ENCODE measurements around the gene ZNF226.
A peak's percentile ranks its signal among the peaks of the same experiment; 100 is the strongest.
"Not testable (repeated sequence)": the region's sequence is repeated elsewhere in the genome, so short reads cannot be mapped to it uniquely, and the experiment has no call there.

The ZNF226 gene

DNA sequence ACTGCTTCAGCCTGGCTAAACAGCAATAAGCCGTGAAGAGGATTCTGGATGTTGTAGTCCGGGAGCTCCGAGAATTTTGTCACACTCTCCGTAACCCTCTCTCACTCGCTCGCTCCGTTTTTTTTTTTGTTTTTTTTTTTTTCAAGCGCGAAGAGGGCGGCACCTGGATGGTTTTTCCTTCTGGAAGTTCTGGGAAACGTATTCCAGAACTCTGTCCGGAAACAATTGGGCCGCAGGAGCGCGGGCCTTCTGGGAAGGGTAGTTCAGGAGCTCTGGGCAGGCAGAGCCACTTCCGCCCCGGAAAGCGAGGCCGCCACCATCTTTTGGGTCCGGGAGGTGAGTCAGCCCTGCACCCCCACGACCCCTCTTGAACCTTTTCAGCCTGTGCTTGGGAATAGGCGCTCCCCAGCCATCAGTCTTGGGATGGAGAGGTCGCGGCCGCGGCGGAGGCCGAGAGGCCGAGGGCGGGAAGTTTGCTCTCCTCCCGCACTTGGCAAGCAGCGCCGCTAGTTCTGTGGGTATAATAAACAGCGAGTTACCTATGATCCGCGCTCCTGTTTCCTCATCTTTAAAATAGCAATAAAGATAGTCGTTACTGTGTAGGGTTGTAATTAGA is 47.5 kb downstream of the ZNF226 start, which contains the start of gene ZNF227:
TSS of gene ZNF227 (plus strand) at position 283 of the 616 bp plus-strand sequence. CDS start 5,261 bp downstream, outside the sequence.
- peak; percentile 89 for DNase-seq (ENCODE audit: low spot score)

DNA sequence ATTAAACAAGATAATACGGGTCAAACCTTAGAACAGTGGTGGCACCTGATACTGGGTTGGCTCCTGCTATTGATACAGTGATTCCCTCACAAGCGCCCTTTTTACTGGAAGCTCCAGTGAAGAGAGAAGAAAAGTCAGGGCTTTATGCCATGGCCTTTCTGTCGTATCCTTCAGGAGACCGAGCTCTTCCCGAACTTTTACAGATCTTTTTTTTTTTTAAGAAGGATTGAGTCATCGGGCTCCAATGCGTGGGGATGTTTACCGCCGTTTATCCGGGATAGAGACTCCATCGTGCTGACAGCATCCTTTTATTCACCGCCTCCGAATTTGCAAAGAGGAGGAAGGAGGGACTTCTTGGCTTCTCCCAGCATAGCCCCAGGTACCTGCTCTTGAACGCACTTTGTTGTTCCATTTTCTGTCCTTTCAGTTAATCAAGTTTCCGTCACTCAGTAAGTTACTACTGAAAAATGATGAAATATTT is 48.0 kb downstream of the ZNF226 start:
- peak; percentile 25 for DNase-seq (ENCODE audit: low spot score)

DNA sequence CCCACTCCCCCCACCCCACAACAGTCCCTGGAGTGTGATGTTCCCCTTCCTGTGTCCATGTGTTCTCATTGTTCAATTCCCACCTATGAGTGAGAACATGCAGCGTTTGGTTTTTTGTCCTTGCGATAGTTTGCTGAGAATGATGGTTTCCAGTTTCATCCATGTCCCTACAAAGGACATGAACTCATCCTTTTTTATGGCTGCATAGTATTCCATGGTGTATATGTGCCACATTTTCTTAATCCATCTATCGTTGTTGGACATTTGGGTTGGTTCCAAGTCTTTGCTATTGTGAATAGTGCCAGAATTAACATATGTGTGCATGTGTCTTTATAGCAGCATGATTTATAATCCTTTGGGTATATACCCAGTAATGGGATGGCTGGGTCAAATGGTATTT is 55.0 kb downstream of the ZNF226 start:
- not testable (repeated sequence) for DNase-seq (ENCODE audit: low spot score)

DNA sequence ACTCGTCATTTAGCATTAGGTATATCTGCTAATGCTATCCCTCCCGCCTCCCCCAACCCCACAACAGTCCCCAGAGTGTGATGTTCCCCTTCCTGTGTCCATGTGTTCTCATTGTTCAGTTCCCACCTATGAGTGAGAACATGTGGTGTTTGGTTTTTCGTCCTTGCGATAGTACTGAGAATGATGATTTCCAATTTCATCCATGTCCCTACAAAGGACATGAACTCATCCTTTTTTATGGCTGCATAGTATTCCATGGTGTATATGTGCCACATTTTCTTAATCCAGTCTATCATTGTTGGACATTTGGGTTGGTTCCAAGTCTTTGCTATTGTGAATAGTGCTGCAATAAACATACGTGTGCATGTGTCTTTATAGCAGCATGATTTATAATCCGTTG is 55.9 kb downstream of the ZNF226 start:
- not testable (repeated sequence) for DNase-seq (ENCODE audit: low spot score)

DNA sequence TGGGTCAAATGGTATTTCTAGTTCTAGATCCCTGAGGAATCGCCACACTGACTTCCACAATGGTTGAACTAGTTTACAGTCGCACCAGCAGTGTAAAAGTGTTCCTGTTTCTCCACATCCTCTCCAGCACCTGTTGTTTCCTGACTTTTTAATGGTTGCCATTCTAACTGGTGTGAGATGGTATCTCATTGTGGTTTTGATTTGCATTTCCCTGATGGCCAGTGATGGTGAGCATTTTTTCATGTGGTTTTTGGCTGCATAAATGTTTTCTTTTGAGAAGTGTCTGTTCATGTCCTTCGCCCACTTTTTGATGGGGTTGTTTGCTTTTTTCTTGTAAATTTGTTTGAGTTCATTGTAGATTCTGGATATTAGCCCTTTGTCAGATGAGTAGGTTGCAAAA is 56.4 kb downstream of the ZNF226 start:
- DNase-seq (ENCODE audit: low spot score), result not testable (repeated sequence)

All from AG08395 (cell line).